ENCODE results near the gene TRPM3.

The TRPM3 gene

GRCh38 chr9:71097671-71098070 is 23.8 kb downstream of the TRPM3 start:
- Histone ChIP-seq H3K27ac (ENCODE audit: low read length) (no peak overlapping the region), H3K4me3 (ENCODE audit: low read length) (no peak overlapping the region), H3K27me3 (ENCODE audit: control insufficient read depth, insufficient read depth, low read length) (no peaks in the 10 kb centered on the region), H3K9me3 (ENCODE audit: control insufficient read depth, low read depth, low read length) (no peaks in the 10 kb centered on the region), H3K9ac (ENCODE audit: low read length) (no peak overlapping the region), H3K4me1 (ENCODE audit: control insufficient read depth, low read depth, low read length) (peaks cover 3% of the 10 kb centered on the region), H3K36me3 (ENCODE audit: control insufficient read depth, low read depth, low read length) (no peaks in the 10 kb centered on the region)

GRCh38 chr9:71096421-71097108 is 24.9 kb downstream of the TRPM3 start:
- Histone ChIP-seq H3K4me3 (ENCODE audit: low read length) (no peak overlapping the region), H3K27me3 (ENCODE audit: control insufficient read depth, insufficient read depth, low read length) (no peaks in the 10 kb centered on the region), H3K4me1 (ENCODE audit: control insufficient read depth, low read depth, low read length) (peaks cover 3% of the 10 kb centered on the region), H3K9me3 (ENCODE audit: control insufficient read depth, low read depth, low read length) (no peaks in the 10 kb centered on the region), H3K36me3 (ENCODE audit: control insufficient read depth, low read depth, low read length) (no peaks in the 10 kb centered on the region), H3K27ac (ENCODE audit: low read length) (no peak overlapping the region), H3K9ac (ENCODE audit: low read length) (no peak overlapping the region)

- Histone ChIP-seq H3K27ac (ENCODE audit: low read length) (no peak overlapping the region), H3K9ac (ENCODE audit: low read length) (no peak overlapping the region), H3K4me3 (ENCODE audit: low read length) (no peak overlapping the region), H3K36me3 (ENCODE audit: control insufficient read depth, low read depth, low read length) (no peaks in the 10 kb centered on the region), H3K4me1 (ENCODE audit: control insufficient read depth, low read depth, low read length) (peaks cover 7% of the 10 kb centered on the region), H3K9me3 (ENCODE audit: control insufficient read depth, low read depth, low read length) (no peaks in the 10 kb centered on the region), H3K27me3 (ENCODE audit: control insufficient read depth, insufficient read depth, low read length) (no peaks in the 10 kb centered on the region)
Observed at GRCh38 chr9:71094708-71095251, 26.6 kb downstream of the TRPM3 start.

- H3K27me3 ChIP-seq (ENCODE audit: control insufficient read depth, insufficient read depth, low read length): no peaks in the 10 kb centered on the region
- no peak overlapping the region for H3K27ac ChIP-seq (ENCODE audit: low read length)
- H3K36me3 ChIP-seq (ENCODE audit: control insufficient read depth, low read depth, low read length): no peaks in the 10 kb centered on the region
- H3K9me3 ChIP-seq (ENCODE audit: control insufficient read depth, low read depth, low read length): no peaks in the 10 kb centered on the region
- no peak overlapping the region for H3K4me3 ChIP-seq (ENCODE audit: low read length)
- H3K4me1 ChIP-seq (ENCODE audit: control insufficient read depth, low read depth, low read length): peaks cover 3% of the 10 kb centered on the region
- no peak overlapping the region for H3K9ac ChIP-seq (ENCODE audit: low read length)
Observed at GRCh38 chr9:71090896-71091295, 30.5 kb downstream of the TRPM3 start.

GRCh38 chr9:71079451-71079850 is 42.0 kb downstream of the TRPM3 start:
- no peaks in the 10 kb centered on the region for H3K27me3 ChIP-seq (ENCODE audit: control insufficient read depth, insufficient read depth, low read length)
- H3K4me3 ChIP-seq (ENCODE audit: low read length): no peak overlapping the region
- no peaks in the 10 kb centered on the region for H3K36me3 ChIP-seq (ENCODE audit: control insufficient read depth, low read depth, low read length)
- H3K4me1 ChIP-seq (ENCODE audit: control insufficient read depth, low read depth, low read length): peaks cover 5% of the 10 kb centered on the region
- no peak overlapping the region for H3K27ac ChIP-seq (ENCODE audit: low read length)
- no peaks in the 10 kb centered on the region for H3K9me3 ChIP-seq (ENCODE audit: control insufficient read depth, low read depth, low read length)
- no peak overlapping the region for H3K9ac ChIP-seq (ENCODE audit: low read length)

- Histone ChIP-seq H3K4me1 (ENCODE audit: control insufficient read depth, low read depth, low read length) (peaks cover 5% of the 10 kb centered on the region), H3K36me3 (ENCODE audit: control insufficient read depth, low read depth, low read length) (no peaks in the 10 kb centered on the region), H3K4me3 (ENCODE audit: low read length) (no peak overlapping the region), H3K9ac (ENCODE audit: low read length) (no peak overlapping the region), H3K9me3 (ENCODE audit: control insufficient read depth, low read depth, low read length) (no peaks in the 10 kb centered on the region), H3K27ac (ENCODE audit: low read length) (no peak overlapping the region), H3K27me3 (ENCODE audit: control insufficient read depth, insufficient read depth, low read length) (no peaks in the 10 kb centered on the region)
Observed at GRCh38 chr9:71076096-71076495, 45.3 kb downstream of the TRPM3 start.

GRCh38 chr9:71073494-71073893 is 47.9 kb downstream of the TRPM3 start:
- no peak overlapping the region for H3K9ac ChIP-seq (ENCODE audit: low read length)
- no peak overlapping the region for H3K4me3 ChIP-seq (ENCODE audit: low read length)
- H3K9me3 ChIP-seq (ENCODE audit: control insufficient read depth, low read depth, low read length): no peaks in the 10 kb centered on the region
- H3K27me3 ChIP-seq (ENCODE audit: control insufficient read depth, insufficient read depth, low read length): no peaks in the 10 kb centered on the region
- no peak overlapping the region for H3K27ac ChIP-seq (ENCODE audit: low read length)
- no peaks in the 10 kb centered on the region for H3K36me3 ChIP-seq (ENCODE audit: control insufficient read depth, low read depth, low read length)
- H3K4me1 ChIP-seq (ENCODE audit: control insufficient read depth, low read depth, low read length): peaks cover 5% of the 10 kb centered on the region

- Histone ChIP-seq H3K4me3 (ENCODE audit: low read length) (no peak overlapping the region), H3K9me3 (ENCODE audit: control insufficient read depth, low read depth, low read length) (no peaks in the 10 kb centered on the region), H3K36me3 (ENCODE audit: control insufficient read depth, low read depth, low read length) (no peaks in the 10 kb centered on the region), H3K9ac (ENCODE audit: low read length) (no peak overlapping the region), H3K4me1 (ENCODE audit: control insufficient read depth, low read depth, low read length) (peaks cover 5% of the 10 kb centered on the region), H3K27me3 (ENCODE audit: control insufficient read depth, insufficient read depth, low read length) (no peaks in the 10 kb centered on the region), H3K27ac (ENCODE audit: low read length) (no peak overlapping the region)
Observed at GRCh38 chr9:71072587-71072986, 48.8 kb downstream of the TRPM3 start.

GRCh38 chr9:71071633-71072032 is 49.8 kb downstream of the TRPM3 start:
- Histone ChIP-seq H3K4me1 (ENCODE audit: control insufficient read depth, low read depth, low read length) (peaks cover 5% of the 10 kb centered on the region), H3K27ac (ENCODE audit: low read length) (no peak overlapping the region), H3K36me3 (ENCODE audit: control insufficient read depth, low read depth, low read length) (no peaks in the 10 kb centered on the region), H3K9me3 (ENCODE audit: control insufficient read depth, low read depth, low read length) (no peaks in the 10 kb centered on the region), H3K9ac (ENCODE audit: low read length) (no peak overlapping the region), H3K27me3 (ENCODE audit: control insufficient read depth, insufficient read depth, low read length) (no peaks in the 10 kb centered on the region), H3K4me3 (ENCODE audit: low read length) (no peak overlapping the region)

- Histone ChIP-seq H3K4me1 (ENCODE audit: control insufficient read depth, low read depth, low read length) (no peaks in the 10 kb centered on the region), H3K27ac (ENCODE audit: low read length) (no peak overlapping the region), H3K9me3 (ENCODE audit: control insufficient read depth, low read depth, low read length) (no peaks in the 10 kb centered on the region), H3K27me3 (ENCODE audit: control insufficient read depth, insufficient read depth, low read length) (no peaks in the 10 kb centered on the region), H3K4me3 (ENCODE audit: low read length) (no peak overlapping the region), H3K9ac (ENCODE audit: low read length) (no peak overlapping the region), H3K36me3 (ENCODE audit: control insufficient read depth, low read depth, low read length) (no peaks in the 10 kb centered on the region)
Observed at GRCh38 chr9:71058660-71059059, 62.8 kb downstream of the TRPM3 start.

- Histone ChIP-seq H3K4me1 (ENCODE audit: control insufficient read depth, low read depth, low read length) (no peaks in the 10 kb centered on the region), H3K4me3 (ENCODE audit: low read length) (no peak overlapping the region), H3K9ac (ENCODE audit: low read length) (no peak overlapping the region), H3K27me3 (ENCODE audit: control insufficient read depth, insufficient read depth, low read length) (no peaks in the 10 kb centered on the region), H3K36me3 (ENCODE audit: control insufficient read depth, low read depth, low read length) (no peaks in the 10 kb centered on the region), H3K9me3 (ENCODE audit: control insufficient read depth, low read depth, low read length) (no peaks in the 10 kb centered on the region), H3K27ac (ENCODE audit: low read length) (no peak overlapping the region)
Observed at GRCh38 chr9:71052287-71052686, 69.1 kb downstream of the TRPM3 start.

GRCh38 chr9:71048280-71048679 is 73.1 kb downstream of the TRPM3 start:
- no peaks in the 10 kb centered on the region for H3K36me3 ChIP-seq (ENCODE audit: control insufficient read depth, low read depth, low read length)
- H3K4me1 ChIP-seq (ENCODE audit: control insufficient read depth, low read depth, low read length): no peaks in the 10 kb centered on the region
- H3K9me3 ChIP-seq (ENCODE audit: control insufficient read depth, low read depth, low read length): no peaks in the 10 kb centered on the region
- H3K4me3 ChIP-seq (ENCODE audit: low read length): no peak overlapping the region
- H3K27me3 ChIP-seq (ENCODE audit: control insufficient read depth, insufficient read depth, low read length): no peaks in the 10 kb centered on the region
- no peak overlapping the region for H3K27ac ChIP-seq (ENCODE audit: low read length)
- no peak overlapping the region for H3K9ac ChIP-seq (ENCODE audit: low read length)
